ES-I3 (cell line): ENCODE measurements around the gene TRIM24.

Source experiments
- H3K36me3 ChIP-seq: 2 replicates; pipeline ENCODE4 v1.6.1; 2013; ENCODE audit warnings: mild to moderate bottlenecking, low read length, control low read depth, moderate library complexity; ENCODE audit not compliant: insufficient read depth
- H3K4me1 ChIP-seq: 2 replicates; pipeline ENCODE4 v1.6.1; 2013; ENCODE audit warnings: mild to moderate bottlenecking, control low read depth, low read length; ENCODE audit not compliant: insufficient read depth
- H3K9ac ChIP-seq: 2 replicates; pipeline ENCODE4 v1.6.1; 2013; ENCODE audit warnings: low read depth, mild to moderate bottlenecking, low read length, moderate library complexity
- H3K9me3 ChIP-seq: 2 replicates; pipeline ENCODE4 v1.6.1; 2013; ENCODE audit warnings: mild to moderate bottlenecking, low read length, moderate library complexity; ENCODE audit not compliant: control insufficient read depth, insufficient read depth

The TRIM24 gene

GRCh38 chr7:138579671-138580070 is 119.6 kb downstream of the TRIM24 start:
- no peaks in the 10 kb centered on the region for H3K9me3 ChIP-seq
- no peaks in the 10 kb centered on the region for H3K4me1 ChIP-seq
- no peak overlapping the region for H3K9ac ChIP-seq
- H3K36me3 ChIP-seq = peaks cover 35% of the 10 kb centered on the region

DNA sequence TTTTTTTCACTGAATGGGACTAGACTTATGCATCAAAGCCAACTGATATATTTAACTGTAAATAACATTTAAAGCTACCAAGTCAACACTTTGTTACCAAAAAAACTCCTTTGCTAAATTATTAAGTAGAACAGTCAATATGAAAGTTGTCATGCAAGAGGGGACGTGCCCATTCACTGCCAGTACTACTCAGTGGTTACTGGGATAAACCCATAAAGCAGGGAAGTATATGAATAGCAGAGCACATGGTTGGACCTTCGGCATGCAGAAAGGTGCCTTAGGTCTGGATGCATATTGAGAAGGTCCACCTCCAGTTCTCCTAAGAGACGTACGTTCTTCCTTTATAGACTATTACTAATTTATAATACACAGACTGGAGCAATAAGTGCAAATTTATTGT is 121.0 kb downstream of the TRIM24 start:
- Histone ChIP-seq H3K9me3 (no peaks in the 10 kb centered on the region), H3K4me1 (no peaks in the 10 kb centered on the region), H3K36me3 (peaks cover 46% of the 10 kb centered on the region), H3K9ac (no peak overlapping the region)

DNA sequence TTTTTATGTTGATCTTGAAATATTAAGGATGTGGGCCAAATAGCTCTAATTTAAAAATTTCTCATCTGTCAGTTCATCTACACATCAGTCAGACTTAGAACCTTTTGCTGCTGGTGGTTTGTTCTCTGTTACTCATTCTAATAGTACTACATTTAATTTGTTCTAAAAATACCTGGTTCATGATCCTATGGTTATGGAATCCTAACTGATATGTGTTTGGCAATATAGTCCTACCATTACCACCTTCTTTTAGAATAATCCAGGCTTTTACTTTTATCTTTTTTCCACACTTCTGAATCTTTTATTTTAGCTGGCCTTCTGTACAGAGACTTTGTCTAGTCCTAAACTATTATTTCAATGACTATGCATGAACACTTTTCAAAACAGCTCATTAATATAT is 124.2 kb downstream of the TRIM24 start:
- Histone ChIP-seq H3K9me3 (no peaks in the 10 kb centered on the region), H3K36me3 (peaks cover 40% of the 10 kb centered on the region), H3K9ac (no peak overlapping the region), H3K4me1 (no peaks in the 10 kb centered on the region)

GRCh38 chr7:138584696-138585095 is 124.6 kb downstream of the TRIM24 start:
- Histone ChIP-seq H3K9me3 (no peaks in the 10 kb centered on the region), H3K36me3 (peaks cover 36% of the 10 kb centered on the region), H3K4me1 (no peaks in the 10 kb centered on the region), H3K9ac (no peak overlapping the region)

- H3K9me3 ChIP-seq = no peaks in the 10 kb centered on the region
- H3K36me3 ChIP-seq = peaks cover 33% of the 10 kb centered on the region
- no peaks in the 10 kb centered on the region for H3K4me1 ChIP-seq
- H3K9ac ChIP-seq = no peak overlapping the region
Measured at GRCh38 chr7:138585283-138585993, 125.4 kb downstream of the TRIM24 start.

DNA sequence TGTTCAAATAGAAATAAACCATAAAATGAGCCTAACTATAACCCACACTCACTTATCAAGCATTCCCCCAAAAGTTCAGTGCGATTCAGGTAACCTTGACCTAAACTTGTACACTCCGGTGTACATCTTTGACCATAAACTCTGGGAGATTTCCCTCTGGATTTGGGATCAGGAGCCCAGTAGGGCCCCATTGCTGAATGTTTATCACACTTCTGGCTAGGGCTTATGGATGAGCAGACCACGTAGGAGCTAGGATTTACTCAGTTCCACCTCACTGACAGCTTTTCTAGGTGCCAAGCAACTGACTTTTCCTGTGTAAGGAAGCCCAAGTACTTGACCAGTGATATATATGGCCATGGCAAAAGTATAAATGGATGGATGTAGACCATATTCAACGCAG is 127.4 kb downstream of the TRIM24 start:
- Histone ChIP-seq H3K4me1 (no peaks in the 10 kb centered on the region), H3K9me3 (no peaks in the 10 kb centered on the region), H3K9ac (no peak overlapping the region), H3K36me3 (peaks cover 28% of the 10 kb centered on the region)

GRCh38 chr7:138588986-138589385 is 128.9 kb downstream of the TRIM24 start:
- Histone ChIP-seq H3K4me1 (no peaks in the 10 kb centered on the region), H3K9ac (no peak overlapping the region), H3K36me3 (peaks cover 16% of the 10 kb centered on the region), H3K9me3 (no peaks in the 10 kb centered on the region)

- H3K9ac ChIP-seq = no peak overlapping the region
- peaks cover 12% of the 10 kb centered on the region for H3K36me3 ChIP-seq
- no peaks in the 10 kb centered on the region for H3K9me3 ChIP-seq
- no peaks in the 10 kb centered on the region for H3K4me1 ChIP-seq
Measured at GRCh38 chr7:138590154-138590553, 130.1 kb downstream of the TRIM24 start.

- Histone ChIP-seq H3K4me1 (no peaks in the 10 kb centered on the region), H3K9ac (no peak overlapping the region), H3K36me3 (no peaks in the 10 kb centered on the region), H3K9me3 (no peaks in the 10 kb centered on the region)
Measured at GRCh38 chr7:138595454-138595853, 135.4 kb downstream of the TRIM24 start.

- Histone ChIP-seq H3K9me3 (no peaks in the 10 kb centered on the region; the same call in 1 of the 2 replicates), H3K9ac (no peak overlapping the region), H3K4me1 (no peaks in the 10 kb centered on the region), H3K36me3 (no peaks in the 10 kb centered on the region)
Measured at GRCh38 chr7:138602451-138602850, 142.4 kb downstream of the TRIM24 start.

- no peaks in the 10 kb centered on the region; the same call in 1 of the 2 replicates for H3K9me3 ChIP-seq
- H3K36me3 ChIP-seq = no peaks in the 10 kb centered on the region
- no peaks in the 10 kb centered on the region for H3K4me1 ChIP-seq
- no peak overlapping the region for H3K9ac ChIP-seq
Measured at GRCh38 chr7:138603549-138604318, 143.7 kb downstream of the TRIM24 start.

DNA sequence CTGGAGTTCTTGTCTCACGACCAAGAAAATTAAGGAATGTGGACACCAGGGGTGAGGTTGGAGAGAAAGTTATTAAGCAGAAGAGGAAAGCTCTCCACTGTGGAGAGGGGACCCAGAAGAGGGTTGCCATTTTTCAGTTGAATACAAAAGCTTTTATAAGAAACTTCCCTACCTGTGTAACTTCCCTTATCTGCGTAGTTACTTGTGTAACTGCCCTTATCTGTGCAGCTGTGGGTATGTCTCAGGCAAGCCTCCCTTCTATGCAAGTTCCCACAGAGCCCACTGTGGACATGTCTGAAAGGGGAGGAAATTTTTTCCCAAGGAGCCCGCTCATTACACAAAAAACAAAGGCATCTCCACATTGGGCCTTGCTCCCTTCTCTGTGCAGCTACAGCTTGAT is 146.2 kb downstream of the TRIM24 start:
- Histone ChIP-seq H3K36me3 (no peaks in the 10 kb centered on the region), H3K4me1 (no peaks in the 10 kb centered on the region), H3K9ac (no peak overlapping the region), H3K9me3 (no peaks in the 10 kb centered on the region; the same call in 1 of the 2 replicates)

DNA sequence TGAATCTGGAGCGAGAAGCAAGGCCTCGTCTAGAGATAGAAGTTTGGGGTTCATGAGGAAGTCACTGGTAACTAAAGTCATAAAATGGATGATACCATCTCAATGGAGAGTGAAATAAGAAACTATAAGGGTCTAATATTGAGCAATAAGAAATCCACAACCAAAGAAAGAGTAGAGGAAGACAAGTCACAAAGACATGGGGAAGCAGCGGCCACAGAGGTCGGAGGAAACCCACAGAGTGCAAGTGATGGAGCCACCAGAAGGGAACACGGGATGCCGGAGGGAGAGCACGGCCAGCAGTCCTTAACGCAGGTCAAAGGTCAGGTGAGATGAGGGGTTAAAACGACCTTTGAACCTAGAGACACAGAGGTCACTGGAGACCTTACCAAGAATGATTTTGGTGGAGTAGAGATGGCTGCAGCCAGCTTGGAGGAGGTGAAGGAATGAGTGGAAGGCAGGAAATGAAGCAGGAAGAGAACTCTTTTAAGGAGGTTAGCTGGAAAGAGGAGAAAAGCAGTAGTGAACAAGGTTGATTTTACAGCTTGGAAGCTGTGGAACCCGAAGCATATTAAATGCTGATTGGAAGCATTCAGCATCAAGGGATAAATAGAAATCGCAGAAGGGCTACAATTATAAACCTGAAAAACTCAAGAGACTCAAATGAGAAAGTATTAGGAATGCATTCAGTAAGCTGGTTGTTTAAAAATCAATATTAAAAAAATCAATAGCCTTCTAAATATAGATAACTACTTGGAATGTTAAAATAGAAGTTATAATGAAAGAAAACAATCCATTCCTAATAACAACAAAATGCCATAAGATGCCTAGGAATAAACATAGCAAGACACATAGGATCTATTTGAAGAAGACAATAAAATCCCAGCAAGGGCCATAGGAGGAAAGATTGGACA is 147.4 kb downstream of the TRIM24 start:
- H3K36me3 ChIP-seq = no peaks in the 10 kb centered on the region
- no peak overlapping the region for H3K9ac ChIP-seq
- no peaks in the 10 kb centered on the region for H3K4me1 ChIP-seq
- no peaks in the 10 kb centered on the region; the same call in 1 of the 2 replicates for H3K9me3 ChIP-seq

- Histone ChIP-seq H3K4me1 (no peaks in the 10 kb centered on the region), H3K9ac (no peak overlapping the region)
Measured at GRCh38 chr7:138608275-138608674, 148.2 kb downstream of the TRIM24 start.

More at GRCh38 chr7:138608275-138608674, 148.2 kb downstream of the TRIM24 start:
- Histone ChIP-seq H3K9me3 (no peaks in the 10 kb centered on the region; the same call in 1 of the 2 replicates), H3K36me3 (no peaks in the 10 kb centered on the region)
